Urothelium cell line (cell line): Measurements from ENCODE around the gene CCSAP.
"Not testable (repeated sequence)": the region's sequence is repeated elsewhere in the genome, so short reads cannot be mapped to it uniquely, and the experiment has no call there.

ENCODE experiments used
- DNase-seq: peaks from one replicate; pipeline ENCODE4 v3.0.0; 2011; ENCODE audit warnings: low spot score, mixed read lengths
- FAIRE-seq: peaks from 2 replicates; lab custom pipeline; 2011; peaks lifted over from hg19 to GRCh38; lab: Jason Lieb, UNC

Gene CCSAP

DNA sequence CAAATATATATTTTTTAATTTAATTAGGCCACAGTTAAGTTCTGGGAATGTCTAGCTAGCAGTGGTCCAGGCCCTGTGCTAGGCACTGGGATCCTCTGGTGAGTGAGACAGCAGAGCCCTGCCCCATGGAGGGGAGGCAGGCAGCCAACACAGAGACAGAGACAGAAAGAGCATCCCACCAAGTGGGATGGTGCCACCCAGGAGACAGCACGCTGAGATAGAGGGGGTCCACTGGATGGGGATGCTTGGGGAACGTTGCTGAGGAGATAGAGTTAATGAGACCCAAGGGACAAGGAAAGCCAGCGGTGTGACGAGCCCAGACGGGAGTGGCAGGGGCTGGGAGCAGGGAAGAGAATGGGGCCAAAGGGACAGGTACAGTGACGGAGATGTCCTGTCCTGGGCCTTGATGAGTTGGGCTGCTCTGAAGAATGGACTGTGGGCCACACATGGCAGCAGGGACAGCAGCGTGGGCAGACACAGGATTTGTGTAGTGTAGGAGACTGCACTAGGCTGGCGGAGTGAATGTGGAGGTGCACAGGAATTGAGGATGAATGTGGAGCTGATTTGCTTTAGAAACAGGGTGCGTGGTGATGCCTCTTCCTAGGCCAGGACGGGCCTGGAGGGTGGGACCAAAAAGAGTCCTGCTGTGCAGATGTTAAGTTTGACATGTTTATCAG lies 49.2 kb downstream of the CCSAP start:
- DNase-seq (no peak), FAIRE-seq (no peak)

DNA sequence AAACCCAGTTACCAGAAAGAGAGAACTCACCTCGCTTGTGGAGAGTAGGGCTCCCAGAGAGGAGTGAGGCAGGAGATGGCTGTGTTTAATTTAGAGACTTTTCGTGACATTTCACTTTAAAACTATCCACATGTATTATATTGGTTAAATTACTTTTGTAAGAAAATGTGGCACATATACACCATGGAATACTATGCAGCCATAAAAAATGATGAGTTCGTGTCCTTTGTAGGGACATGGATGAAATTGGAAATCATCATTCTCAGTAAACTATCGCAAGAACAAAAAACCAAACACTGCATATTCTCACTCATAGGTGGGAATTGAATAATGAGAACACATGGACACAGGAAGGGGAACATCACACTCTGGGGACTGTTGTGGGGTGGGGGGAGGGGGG lies 51.2 kb downstream of the CCSAP start:
- DNase-seq, FAIRE-seq: not testable (repeated sequence)

DNA sequence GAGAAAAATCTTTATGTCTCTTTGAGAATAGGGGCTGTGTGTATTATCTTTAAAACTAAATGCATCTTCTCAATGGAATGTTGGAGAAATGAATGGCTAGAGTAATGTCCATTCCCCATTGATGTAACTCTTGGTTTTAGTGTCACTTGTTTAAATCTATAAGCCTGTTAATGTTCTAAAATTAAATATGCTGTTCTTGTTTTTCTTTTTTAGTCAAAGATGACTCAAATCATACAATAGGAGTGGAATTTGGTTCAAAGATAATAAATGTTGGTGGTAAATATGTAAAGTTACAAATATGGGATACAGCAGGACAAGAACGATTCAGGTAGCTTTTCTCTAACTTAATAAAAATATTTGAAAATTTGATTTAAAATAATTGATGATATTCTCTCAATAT lies 54.3 kb downstream of the CCSAP start:
- FAIRE-seq (no peak), DNase-seq (no peak)

- DNase-seq (no peak), FAIRE-seq (no peak)
These were observed 55.6 kb downstream of the CCSAP start for GRCh38 chr1:229287267-229287666.

GRCh38 chr1:229286099-229286766 lies 56.6 kb downstream of the CCSAP start:
- DNase-seq (no peak), FAIRE-seq (no peak)

- DNase-seq (no peak), FAIRE-seq (no peak)
These were observed 57.4 kb downstream of the CCSAP start for GRCh38 chr1:229285440-229285839.

- FAIRE-seq (no peak), DNase-seq (no peak)
These were observed 58.0 kb downstream of the CCSAP start for GRCh38 chr1:229284887-229285286.

- no peak for DNase-seq
- FAIRE-seq = no peak
These were observed 59.6 kb downstream of the CCSAP start for GRCh38 chr1:229283183-229283611.

DNA sequence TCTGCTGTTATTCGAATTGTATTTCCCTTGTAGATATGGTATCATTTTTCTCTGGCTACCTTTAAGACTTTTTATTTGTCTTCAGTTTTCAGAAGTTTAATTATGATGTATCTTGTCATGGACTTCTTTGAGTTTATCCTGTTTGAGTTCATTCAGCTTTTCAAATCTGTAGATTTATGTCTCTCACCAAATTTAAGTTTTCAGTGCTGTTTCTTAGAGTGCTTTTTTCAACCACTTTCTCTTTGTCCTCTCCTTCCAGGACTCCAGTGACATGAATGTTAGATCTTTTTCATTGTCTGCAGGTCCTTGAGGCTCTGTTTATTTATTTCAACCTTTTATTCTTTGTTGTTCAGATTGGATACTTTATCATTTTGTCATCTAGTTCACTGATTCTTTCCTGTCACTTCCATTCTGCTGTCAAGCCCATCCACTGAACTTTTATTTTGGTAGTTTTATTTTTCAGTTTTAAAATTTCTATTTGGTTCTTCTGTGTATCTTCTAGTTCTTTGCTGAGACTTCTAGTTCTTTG lies 60.5 kb downstream of the CCSAP start:
- DNase-seq = no peak
- no peak for FAIRE-seq

DNA sequence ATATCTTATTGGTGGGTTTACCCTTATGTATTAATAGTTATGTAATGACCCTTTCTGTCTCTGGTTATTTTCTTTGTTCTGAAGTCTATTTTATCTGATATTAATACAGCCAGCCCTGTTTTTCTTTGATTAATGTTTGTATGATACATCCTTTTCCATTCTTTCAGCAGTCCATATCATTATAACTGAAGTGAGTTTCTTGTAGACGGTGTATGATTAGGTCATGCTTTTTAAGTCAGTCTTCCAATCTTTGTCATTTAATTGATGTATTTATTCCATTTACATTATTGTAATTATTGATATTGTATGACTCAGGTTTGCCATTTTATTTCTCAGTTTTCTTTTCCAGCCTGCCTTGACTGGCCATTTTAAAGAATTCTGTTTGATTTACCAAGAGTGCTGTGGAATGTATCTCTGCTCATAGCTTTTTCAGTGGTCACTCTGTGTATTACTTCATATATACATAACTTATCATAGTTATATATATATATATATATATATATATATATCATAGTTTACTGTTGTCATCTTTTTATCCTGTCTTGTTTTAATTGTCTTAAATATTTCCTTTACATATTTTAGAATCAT lies 61.4 kb downstream of the CCSAP start:
- FAIRE-seq = no peak
- DNase-seq = no peak

DNA sequence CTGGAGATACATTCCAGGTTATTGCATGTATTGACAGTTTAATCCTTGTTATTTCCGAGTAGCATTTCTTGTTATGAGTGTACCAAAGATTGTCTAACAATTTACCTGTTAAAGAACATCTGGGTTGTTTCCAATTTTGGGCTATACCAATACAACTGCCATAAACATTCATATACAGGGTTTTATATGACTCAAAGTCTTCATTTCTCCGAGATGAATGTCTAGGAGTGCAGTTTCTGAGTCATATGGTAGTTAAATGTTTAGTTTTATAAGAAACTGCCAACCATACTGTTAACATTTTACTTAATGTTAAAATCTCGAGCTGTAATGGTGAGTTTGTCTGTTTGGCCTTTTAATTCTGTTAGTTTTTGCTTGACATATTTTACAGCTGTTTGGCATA lies 61.9 kb downstream of the CCSAP start:
- DNase-seq = no peak
- FAIRE-seq = no peak

GRCh38 chr1:229280037-229280828 lies 62.6 kb downstream of the CCSAP start:
- DNase-seq (no peak), FAIRE-seq (no peak)

DNA sequence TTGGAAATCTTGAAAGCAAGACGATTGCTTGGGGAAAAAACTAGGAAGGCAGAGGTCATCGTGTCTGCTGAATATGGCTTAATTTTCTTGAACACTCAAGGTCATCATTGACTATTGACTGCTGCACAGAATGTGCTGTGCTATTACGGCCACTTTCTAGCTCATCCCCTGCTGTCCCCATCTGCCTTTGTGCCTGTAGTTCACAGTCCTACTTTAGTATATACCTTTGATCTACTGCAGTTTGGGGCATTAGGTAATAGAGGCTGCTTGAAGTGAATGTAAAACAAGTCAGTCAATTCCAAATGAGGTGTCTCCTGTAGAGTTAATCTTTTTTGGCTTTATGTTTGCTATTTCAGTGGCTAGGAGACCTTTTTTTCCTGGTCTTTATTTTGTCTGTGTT lies 63.6 kb downstream of the CCSAP start:
- no peak for FAIRE-seq

GRCh38 chr1:229278120-229278741 lies 64.6 kb downstream of the CCSAP start:
- DNase-seq = no peak
- FAIRE-seq = no peak

More for the DNA sequence above, 63.6 kb downstream of the CCSAP start:
- no peak for DNase-seq

DNA sequence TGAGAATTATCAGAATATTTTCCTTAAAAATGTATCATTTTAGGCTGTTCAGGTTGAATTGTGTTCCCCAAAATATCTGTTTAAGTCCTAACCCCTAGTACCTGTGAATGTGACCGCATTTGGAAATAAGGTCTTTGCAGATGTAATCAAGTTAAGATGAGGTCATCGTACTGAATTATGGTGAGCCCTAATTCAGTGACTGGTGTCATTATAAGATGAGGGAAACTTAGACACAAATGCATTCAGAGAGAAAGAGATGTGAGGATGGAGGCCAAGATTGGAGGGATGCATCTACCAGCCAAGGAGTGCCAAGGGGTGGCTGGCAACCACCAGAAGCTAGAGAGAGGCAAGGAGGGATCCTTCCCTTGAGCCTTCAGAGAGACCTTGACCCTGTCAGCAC lies 67.8 kb downstream of the CCSAP start:
- DNase-seq (no peak), FAIRE-seq (no peak)

- FAIRE-seq (no peak), DNase-seq (no peak)
These were observed 69.2 kb downstream of the CCSAP start for GRCh38 chr1:229273507-229274232.

- DNase-seq (no peak), FAIRE-seq (no peak)
These were observed 70.4 kb downstream of the CCSAP start for GRCh38 chr1:229272164-229273158.

- DNase-seq (peak; percentile 23), FAIRE-seq (no peak)
These were observed 71.2 kb downstream of the CCSAP start for GRCh38 chr1:229271448-229272159.
